GM19468 (cell line): ENCODE results near the gene CDK18.

Experiments used
- ATAC-seq: cut with Tn5 transposase; IDR thresholded peaks from one replicate; pipeline ENCODE4 v1.9.1; 2021; ENCODE audit warnings: mild to moderate bottlenecking, moderate library complexity, moderate number of reproducible peaks; ENCODE audit not compliant: unreplicated experiment; ENCODE audit errors: extremely low read depth

CDK18 gene

DNA sequence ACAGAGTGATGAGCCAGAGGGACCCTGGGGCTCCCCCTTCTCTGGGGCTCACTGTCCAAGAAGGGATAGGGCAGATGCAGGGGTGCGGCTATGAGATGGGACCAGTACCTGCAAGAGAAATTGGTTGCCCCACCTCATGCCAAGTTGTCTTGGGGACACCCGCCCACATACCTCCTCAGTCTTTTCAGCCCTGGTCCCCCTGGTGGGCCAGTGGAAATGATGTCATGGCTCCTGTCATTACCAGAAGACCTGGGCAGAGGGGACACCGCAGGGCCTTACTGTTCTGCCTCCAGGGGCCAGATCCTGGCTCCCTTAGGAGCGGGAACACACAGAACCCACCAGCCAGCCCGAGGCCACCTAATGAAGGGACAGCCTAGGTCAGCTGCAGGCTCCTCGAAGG, 63.2 kb downstream of the CDK18 start:
- ATAC-seq, result no peak

- ATAC-seq, result no peak
These were observed 63.6 kb downstream of the CDK18 start for GRCh38 chr1:205568135-205568468.

DNA sequence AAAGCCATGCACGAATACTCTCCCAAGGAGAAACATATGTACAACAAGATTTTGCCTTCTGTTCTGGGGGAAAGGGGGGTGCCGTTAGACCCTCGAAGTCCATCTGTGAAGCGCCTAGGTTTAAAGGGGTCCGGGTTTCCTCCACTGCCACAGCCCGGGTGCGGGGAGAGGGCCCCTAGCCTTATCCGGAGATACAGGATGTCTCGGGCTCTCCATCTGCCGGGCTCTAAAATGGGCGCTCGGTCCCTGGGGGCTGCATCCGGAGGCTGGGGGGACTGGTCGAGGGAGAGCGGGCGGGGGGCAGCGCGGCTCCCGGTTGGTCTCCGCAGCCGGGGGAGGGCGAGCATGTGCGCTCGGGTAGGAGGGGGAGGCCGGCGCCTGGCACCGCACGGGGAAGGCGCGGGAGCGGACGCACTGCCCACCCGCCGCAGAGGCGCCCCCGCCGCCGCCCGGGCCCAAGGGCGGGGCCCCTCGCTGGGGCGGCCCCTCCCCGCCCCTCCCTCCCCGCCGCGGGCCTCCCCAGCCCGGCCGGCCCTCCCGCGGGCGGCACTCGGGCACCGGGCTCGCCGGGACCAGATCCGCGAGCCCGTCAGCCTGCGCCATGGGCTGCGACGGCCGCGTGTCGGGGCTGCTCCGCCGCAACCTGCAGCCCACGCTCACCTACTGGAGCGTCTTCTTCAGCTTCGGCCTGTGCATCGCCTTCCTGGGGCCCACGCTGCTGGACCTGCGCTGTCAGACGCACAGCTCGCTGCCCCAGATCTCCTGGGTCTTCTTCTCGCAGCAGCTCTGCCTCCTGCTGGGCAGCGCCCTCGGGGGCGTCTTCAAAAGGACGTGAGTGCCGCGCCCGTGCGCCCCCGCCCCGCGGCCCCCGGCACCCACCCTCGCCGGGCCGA, 64.2 kb downstream of the CDK18 start:
- no peak for ATAC-seq

- ATAC-seq, result no peak
These were observed 65.1 kb downstream of the CDK18 start for GRCh38 chr1:205569411-205570172.

GRCh38 chr1:205570173-205570501, 65.7 kb downstream of the CDK18 start:
- ATAC-seq, result no peak

DNA sequence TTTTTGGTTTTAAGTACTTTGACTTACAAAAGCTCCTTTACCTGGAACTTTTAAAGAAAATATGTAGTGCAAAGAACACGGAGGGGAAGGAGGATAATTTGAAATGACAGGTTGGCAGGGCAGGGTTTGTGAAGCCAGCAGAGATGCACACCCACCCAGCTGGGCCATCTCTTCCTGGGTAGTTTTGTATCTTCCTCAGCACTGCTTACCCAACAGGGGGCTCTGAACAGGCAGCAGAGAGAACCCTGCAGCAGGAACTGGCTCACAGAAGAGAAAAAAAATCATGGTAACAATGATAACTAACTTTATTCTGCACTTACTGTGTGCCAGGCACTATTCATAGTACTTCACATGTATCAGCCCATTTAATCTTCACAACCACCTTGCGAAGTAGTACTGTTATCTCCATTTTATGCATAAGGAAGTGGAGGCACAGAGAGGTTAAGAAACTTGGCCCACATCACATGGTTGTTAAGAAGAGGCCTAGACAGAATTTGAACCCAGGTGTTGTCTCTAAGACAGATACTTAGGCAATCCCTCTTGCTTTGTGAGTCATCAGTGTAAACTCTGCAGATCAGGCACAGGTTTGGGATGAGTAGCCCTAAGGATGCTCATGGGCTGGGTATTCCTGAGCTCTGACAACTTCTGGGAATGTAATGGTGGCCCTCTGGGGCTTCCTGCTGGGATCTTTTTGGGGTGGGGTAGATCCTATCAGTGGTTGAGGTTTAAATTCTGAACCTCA, 66.5 kb downstream of the CDK18 start:
- no peak for ATAC-seq

- ATAC-seq, result no peak
These were observed 67.3 kb downstream of the CDK18 start for GRCh38 chr1:205571747-205572146.

DNA sequence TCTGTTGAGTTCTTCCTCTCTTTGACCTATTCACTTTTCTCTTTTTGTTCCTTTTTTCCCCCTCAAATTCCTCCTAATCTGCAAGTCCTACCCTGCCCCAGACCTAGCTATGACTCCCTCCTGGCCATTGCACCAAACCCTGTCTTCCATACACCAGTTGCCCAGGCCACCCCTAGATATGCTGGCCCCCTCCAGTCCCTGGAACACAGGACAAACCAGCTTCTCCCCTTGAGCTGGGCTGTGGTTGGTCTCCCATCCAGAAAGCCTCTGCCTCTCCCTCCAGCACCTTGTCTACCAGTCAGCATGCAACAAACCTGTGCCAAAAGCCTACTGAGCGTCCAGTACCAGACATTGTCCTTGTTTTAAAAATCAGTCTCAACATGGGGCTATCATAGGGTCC, 68.0 kb downstream of the CDK18 start:
- no peak for ATAC-seq

- no peak for ATAC-seq
These were observed 70.9 kb downstream of the CDK18 start for GRCh38 chr1:205575294-205575885.

DNA sequence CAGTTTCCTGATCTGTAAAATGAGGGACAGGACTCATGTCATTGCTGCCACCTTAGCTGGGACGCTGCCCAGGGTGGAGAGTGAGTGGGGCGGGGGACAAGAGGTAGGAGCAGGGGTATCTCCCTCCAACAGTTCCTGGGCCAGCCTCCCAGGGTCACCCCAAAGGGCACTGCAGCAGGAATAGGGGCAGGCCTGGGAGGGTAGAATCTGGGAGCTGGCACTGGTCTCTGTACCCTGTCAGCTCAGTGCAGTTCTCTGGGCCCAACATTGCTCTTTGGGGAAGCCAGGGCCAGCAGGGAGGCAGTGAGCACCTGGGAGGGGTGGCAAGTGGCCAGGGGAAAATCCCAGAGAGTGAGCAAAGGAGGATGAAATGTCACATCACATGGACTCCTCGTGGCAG, 71.5 kb downstream of the CDK18 start:
- ATAC-seq, result no peak

GRCh38 chr1:205576805-205577761, 72.6 kb downstream of the CDK18 start:
- ATAC-seq, result no peak

DNA sequence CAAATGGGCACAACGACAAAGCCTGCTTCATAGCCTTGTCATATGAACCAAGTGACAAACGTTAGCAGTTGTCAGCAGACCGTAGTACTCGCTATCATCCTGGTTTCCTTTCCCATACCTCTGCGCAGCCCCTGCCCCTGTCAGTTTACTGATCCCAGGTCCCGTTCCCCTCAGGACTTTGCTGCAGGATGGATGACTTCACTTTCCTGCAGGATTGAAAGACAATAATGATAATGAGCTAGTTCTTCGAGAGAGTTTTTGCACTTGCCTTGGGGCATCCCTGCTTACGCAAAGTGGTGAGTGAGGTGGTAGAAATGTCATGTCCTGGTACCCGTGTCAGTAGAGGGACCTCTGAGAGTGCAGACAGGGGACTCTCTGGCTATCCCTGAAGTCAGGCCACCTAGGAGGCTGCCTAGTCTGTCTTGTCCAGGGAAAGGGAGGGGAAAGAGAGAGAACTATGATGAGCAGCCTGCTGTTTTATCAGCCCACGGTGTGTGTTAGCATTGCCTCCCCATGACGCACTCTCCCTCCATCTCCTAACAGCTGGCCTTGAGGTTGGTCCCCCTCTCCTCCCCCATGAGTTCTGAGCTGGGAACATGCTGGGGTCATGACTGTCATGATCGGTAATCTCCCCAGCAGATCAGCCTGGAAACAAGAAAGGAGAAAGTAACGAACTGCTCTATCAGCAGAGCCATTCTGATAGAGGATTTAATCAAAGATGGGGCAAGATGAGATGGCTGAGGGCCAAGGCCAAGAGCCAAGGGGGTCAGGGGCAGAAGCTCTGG, 73.6 kb downstream of the CDK18 start:
- no peak for ATAC-seq

DNA sequence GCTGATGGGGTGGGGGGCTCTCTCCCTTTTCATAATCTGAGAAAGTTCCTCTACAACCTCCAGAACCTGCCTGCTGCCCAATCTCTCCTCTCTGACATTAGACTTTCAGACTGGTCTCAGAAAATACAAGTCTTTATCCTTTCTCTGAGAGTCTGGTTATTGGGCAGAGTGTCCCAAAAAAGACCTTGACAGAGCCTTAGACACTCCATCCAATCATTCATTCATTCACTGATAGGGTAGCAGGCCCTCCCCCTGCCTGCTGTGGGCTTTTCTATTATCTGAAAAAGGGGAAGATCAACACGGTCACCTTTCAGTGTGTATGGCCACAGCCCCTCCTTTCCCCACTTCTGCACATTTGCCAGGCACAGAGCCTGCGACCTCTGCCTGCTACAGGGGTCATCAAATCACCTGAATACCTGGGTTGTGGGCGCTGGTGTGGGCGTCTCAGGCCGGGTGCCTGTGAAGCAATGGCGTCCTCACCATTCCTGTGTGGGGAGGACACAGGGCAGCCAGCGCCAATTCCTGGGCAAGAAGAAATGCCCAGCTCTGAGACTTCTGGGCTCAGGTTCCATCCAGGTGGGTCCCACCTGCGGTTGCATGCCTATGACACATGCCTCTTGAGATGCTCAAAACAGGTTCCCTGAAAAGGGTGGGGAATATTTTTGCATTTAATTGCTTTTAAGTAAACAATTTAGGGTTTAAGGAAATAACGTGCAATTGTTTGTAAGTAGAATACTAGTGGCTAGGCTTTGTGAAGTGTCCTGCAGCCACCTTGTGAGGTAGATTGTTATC, 74.5 kb downstream of the CDK18 start:
- no peak for ATAC-seq

DNA sequence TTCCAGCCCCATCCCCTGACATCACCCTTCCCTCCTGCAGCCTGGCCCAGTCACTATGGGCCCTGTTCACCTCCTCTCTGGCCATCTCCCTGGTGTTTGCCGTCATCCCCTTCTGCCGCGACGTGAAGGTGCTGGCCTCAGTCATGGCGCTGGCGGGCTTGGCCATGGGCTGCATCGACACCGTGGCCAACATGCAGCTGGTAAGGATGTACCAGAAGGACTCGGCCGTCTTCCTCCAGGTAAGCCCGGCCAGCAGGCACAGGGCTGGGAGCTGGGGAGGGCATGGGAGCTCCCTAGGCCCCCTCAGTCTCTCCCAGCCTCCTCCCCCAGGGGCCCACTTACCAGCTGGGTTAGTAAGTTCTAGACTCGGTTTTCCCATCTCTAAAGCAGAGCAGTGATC, 75.2 kb downstream of the CDK18 start:
- no peak for ATAC-seq

- ATAC-seq, result no peak
These were observed 75.9 kb downstream of the CDK18 start for GRCh38 chr1:205580140-205580922.

GRCh38 chr1:205580923-205581180, 76.4 kb downstream of the CDK18 start:
- no peak for ATAC-seq

GRCh38 chr1:205581321-205581980, 77.0 kb downstream of the CDK18 start:
- no peak for ATAC-seq
